GM10266 (cell line): ENCODE results near the gene SOCS3.

ENCODE experiments used
- DNase-seq: peaks from one replicate; pipeline ENCODE4 v3.0.0; 2012; ENCODE audit errors: extremely low spot score
- CTCF ChIP-seq: IDR thresholded peaks from 2 replicates; pipeline ENCODE4 v1.5.1; 2012; ENCODE audit warnings: mild to moderate bottlenecking, low read depth; ENCODE audit not compliant: control insufficient read depth, insufficient read depth; ENCODE audit errors: missing control alignments

The SOCS3 gene

GRCh38 chr17:78396441-78397337 is 36.8 kb upstream of the SOCS3 start:
- no peak for TF ChIP-seq CTCF
- no peak for DNase-seq

- no peak for TF ChIP-seq CTCF
- no peak for DNase-seq
Observed at GRCh38 chr17:78395155-78395554, 35.3 kb upstream of the SOCS3 start.

- DNase-seq = no peak
- no peak for TF ChIP-seq CTCF
Observed at GRCh38 chr17:78394209-78394608, 34.3 kb upstream of the SOCS3 start.

- DNase-seq = no peak
- no peak for TF ChIP-seq CTCF
Observed at GRCh38 chr17:78393575-78393974, 33.7 kb upstream of the SOCS3 start.

GRCh38 chr17:78392295-78392694 is 32.4 kb upstream of the SOCS3 start:
- DNase-seq = no peak
- TF ChIP-seq CTCF = no peak

GRCh38 chr17:78391843-78392242 is 32.0 kb upstream of the SOCS3 start:
- no peak for DNase-seq
- TF ChIP-seq CTCF = no peak

GRCh38 chr17:78391051-78391431 is 31.2 kb upstream of the SOCS3 start:
- DNase-seq = no peak
- no peak for TF ChIP-seq CTCF
